Measurements from ENCODE around the gene ITGA8. TPM values are rescaled to one million over a fixed set of nuclear protein-coding genes. Genes with fewer than 3 reads are reported as not detected.

Gene ITGA8
- total and polyA plus RNA-seq, 7 experiments from 2014 or later = not detected

- H3K36me3 Mint-ChIP-seq = no peaks in the 10 kb centered on the region
- CTCF ChIA-PET = no interaction called here
These were observed 227.7 kb downstream of the ITGA8 start for GRCh38 chr10:15491856-15492642.

GRCh38 chr10:15489431-15489830, 230.3 kb downstream of the ITGA8 start:
- Histone ChIP-seq H3K4me3 (ENCODE audit: low read length) (no peak overlapping the region), H3K27ac (ENCODE audit: low read depth, low read length) (no peak overlapping the region), H3K36me3 (ENCODE audit: control insufficient read depth in 2 of 3, insufficient read depth in 3 of 3, low read length in 3 of 3) (no peaks in the 10 kb centered on the region), H3K27me3 (ENCODE audit: control insufficient read depth in 2 of 2, insufficient read depth in 2 of 2, low read length in 2 of 2) (no peaks in the 10 kb centered on the region), H3K9me3 (ENCODE audit: control insufficient read depth in 2 of 3, low read length in 3 of 3) (no peaks in the 10 kb centered on the region), H3K4me1 (ENCODE audit: control insufficient read depth in 2 of 2, insufficient read depth in 2 of 2, low read length in 2 of 2) (no peaks in the 10 kb centered on the region)
- ChIA-PET CTCF (no interaction called here), POLR2A (no interaction called here)
- intact Hi-C loops (cut with micrococcal nuclease) = no loop called here
- H3K9me3 Mint-ChIP-seq = peaks cover 0 to 3% (median 0%) of the 10 kb centered on the region in 11 donors
- DNase-seq (no peak), ATAC-seq (no peak)
- no peaks in the 10 kb centered on the region for H3K36me3 Mint-ChIP-seq
- H3K27me3 Mint-ChIP-seq = peaks cover 2 to 39% (median 21%) of the 10 kb centered on the region in 5 donors
- H3K27ac Mint-ChIP-seq = no peak overlapping the region
- no peak overlapping the region for H3K4me3 Mint-ChIP-seq
- no peaks in the 10 kb centered on the region for H3K4me1 Mint-ChIP-seq

More at GRCh38 chr10:15491856-15492642, 227.7 kb downstream of the ITGA8 start:
- Histone ChIP-seq H3K27ac (ENCODE audit: low read depth, low read length) (no peak overlapping the region), H3K36me3 (ENCODE audit: control insufficient read depth in 2 of 3, insufficient read depth in 3 of 3, low read length in 3 of 3) (no peaks in the 10 kb centered on the region), H3K4me3 (ENCODE audit: low read length) (no peak overlapping the region), H3K4me1 (ENCODE audit: control insufficient read depth in 2 of 2, insufficient read depth in 2 of 2, low read length in 2 of 2) (no peaks in the 10 kb centered on the region), H3K27me3 (ENCODE audit: control insufficient read depth in 2 of 2, insufficient read depth in 2 of 2, low read length in 2 of 2) (no peaks in the 10 kb centered on the region), H3K9me3 (ENCODE audit: control insufficient read depth in 2 of 3, low read length in 3 of 3) (no peaks in the 10 kb centered on the region)
- peaks cover 0 to 3% (median 0%) of the 10 kb centered on the region in 11 donors for H3K9me3 Mint-ChIP-seq
- H3K4me3 Mint-ChIP-seq = no peak overlapping the region
- no peak for ATAC-seq
- H3K4me1 Mint-ChIP-seq = no peaks in the 10 kb centered on the region
- POLR2A ChIA-PET = no interaction called here
- intact Hi-C loops (cut with micrococcal nuclease) = no loop called here
- H3K27ac Mint-ChIP-seq = no peak overlapping the region
- H3K27me3 Mint-ChIP-seq = peaks cover 2 to 45% (median 18%) of the 10 kb centered on the region in 5 donors
- no peak for DNase-seq

- H3K36me3 Mint-ChIP-seq = no peaks in the 10 kb centered on the region
- Histone ChIP-seq H3K4me1 (ENCODE audit: control insufficient read depth in 2 of 2, insufficient read depth in 2 of 2, low read length in 2 of 2) (no peaks in the 10 kb centered on the region), H3K4me3 (ENCODE audit: low read length) (no peak overlapping the region), H3K27me3 (ENCODE audit: control insufficient read depth in 2 of 2, insufficient read depth in 2 of 2, low read length in 2 of 2) (no peaks in the 10 kb centered on the region), H3K36me3 (ENCODE audit: control insufficient read depth in 2 of 3, insufficient read depth in 3 of 3, low read length in 3 of 3) (no peaks in the 10 kb centered on the region), H3K9me3 (ENCODE audit: control insufficient read depth in 2 of 3, low read length in 3 of 3) (no peaks in the 10 kb centered on the region), H3K27ac (ENCODE audit: low read depth, low read length) (no peak overlapping the region)
- no peak for ATAC-seq
- POLR2A ChIA-PET = no interaction called here
- H3K4me1 Mint-ChIP-seq = no peaks in the 10 kb centered on the region
- peaks cover 2 to 57% (median 27%) of the 10 kb centered on the region in 5 donors for H3K27me3 Mint-ChIP-seq
- CTCF ChIA-PET = no interaction called here
- H3K27ac Mint-ChIP-seq = no peak overlapping the region
- no peak overlapping the region for H3K4me3 Mint-ChIP-seq
- intact Hi-C loops (cut with micrococcal nuclease) = no loop called here
- H3K9me3 Mint-ChIP-seq = peaks cover 0 to 3% (median 0%) of the 10 kb centered on the region in 11 donors
- no peak for DNase-seq
These were observed 232.3 kb downstream of the ITGA8 start for GRCh38 chr10:15487376-15487775.

- DNase-seq (no peak), ATAC-seq (no peak)
- Histone ChIP-seq H3K4me3 (ENCODE audit: low read length) (no peak overlapping the region), H3K9me3 (ENCODE audit: control insufficient read depth in 2 of 3, low read length in 3 of 3) (no peaks in the 10 kb centered on the region), H3K27me3 (ENCODE audit: control insufficient read depth in 2 of 2, insufficient read depth in 2 of 2, low read length in 2 of 2) (no peaks in the 10 kb centered on the region), H3K36me3 (ENCODE audit: control insufficient read depth in 2 of 3, insufficient read depth in 3 of 3, low read length in 3 of 3) (no peaks in the 10 kb centered on the region), H3K4me1 (ENCODE audit: control insufficient read depth in 2 of 2, insufficient read depth in 2 of 2, low read length in 2 of 2) (no peaks in the 10 kb centered on the region), H3K27ac (ENCODE audit: low read depth, low read length) (no peak overlapping the region)
- H3K4me3 Mint-ChIP-seq = no peak overlapping the region
- H3K9me3 Mint-ChIP-seq = peaks cover 0 to 4% (median 0%) of the 10 kb centered on the region in 11 donors
- no peaks in the 10 kb centered on the region for H3K36me3 Mint-ChIP-seq
- POLR2A ChIA-PET = no interaction called here
- H3K4me1 Mint-ChIP-seq = no peaks in the 10 kb centered on the region
- CTCF ChIA-PET = no interaction called here
- peaks cover 2 to 60% (median 31%) of the 10 kb centered on the region in 5 donors for H3K27me3 Mint-ChIP-seq
- intact Hi-C loops (cut with micrococcal nuclease) = no loop called here
- H3K27ac Mint-ChIP-seq = no peak overlapping the region
These were observed 233.3 kb downstream of the ITGA8 start for GRCh38 chr10:15486404-15486803.

- Mint-ChIP-seq H3K27ac (no peak overlapping the region), H3K27me3 (peaks cover 2 to 66% (median 34%) of the 10 kb centered on the region in 5 donors), H3K36me3 (no peaks in the 10 kb centered on the region), H3K4me1 (no peaks in the 10 kb centered on the region), H3K4me3 (no peak overlapping the region), H3K9me3 (peaks cover 0 to 4% (median 0%) of the 10 kb centered on the region in 11 donors)
- CTCF ChIA-PET = no interaction called here
- H3K27ac ChIP-seq (ENCODE audit: low read depth, low read length) = no peak overlapping the region
- no peaks in the 10 kb centered on the region for H3K4me1 ChIP-seq (ENCODE audit: control insufficient read depth in 2 of 2, insufficient read depth in 2 of 2, low read length in 2 of 2)
- DNase-seq = no peak
- intact Hi-C loops (cut with micrococcal nuclease) = no loop called here
- POLR2A ChIA-PET = no interaction called here
- H3K4me3 ChIP-seq (ENCODE audit: low read length) = no peak overlapping the region
- H3K36me3 ChIP-seq (ENCODE audit: control insufficient read depth in 2 of 3, insufficient read depth in 3 of 3, low read length in 3 of 3) = no peaks in the 10 kb centered on the region
- no peaks in the 10 kb centered on the region for H3K9me3 ChIP-seq (ENCODE audit: control insufficient read depth in 2 of 3, low read length in 3 of 3)
- H3K27me3 ChIP-seq (ENCODE audit: control insufficient read depth in 2 of 2, insufficient read depth in 2 of 2, low read length in 2 of 2) = no peaks in the 10 kb centered on the region
- no peak for ATAC-seq
These were observed 233.9 kb downstream of the ITGA8 start for GRCh38 chr10:15485684-15486316.

- CTCF ChIA-PET = no interaction called here
- no peaks in the 10 kb centered on the region for H3K4me1 Mint-ChIP-seq
These were observed 234.7 kb downstream of the ITGA8 start for GRCh38 chr10:15485027-15485426.

GRCh38 chr10:15484128-15484527, 235.6 kb downstream of the ITGA8 start:
- Histone ChIP-seq H3K27me3 (ENCODE audit: control insufficient read depth in 2 of 2, insufficient read depth in 2 of 2, low read length in 2 of 2) (no peaks in the 10 kb centered on the region), H3K9me3 (ENCODE audit: control insufficient read depth in 2 of 3, low read length in 3 of 3) (no peaks in the 10 kb centered on the region), H3K36me3 (ENCODE audit: control insufficient read depth in 2 of 3, insufficient read depth in 3 of 3, low read length in 3 of 3) (no peaks in the 10 kb centered on the region), H3K27ac (ENCODE audit: low read depth, low read length) (no peak overlapping the region), H3K4me1 (ENCODE audit: control insufficient read depth in 2 of 2, insufficient read depth in 2 of 2, low read length in 2 of 2) (no peaks in the 10 kb centered on the region), H3K4me3 (ENCODE audit: low read length) (no peak overlapping the region)
- Mint-ChIP-seq H3K36me3 (no peaks in the 10 kb centered on the region), H3K27me3 (peaks cover 2 to 66% (median 37%) of the 10 kb centered on the region in 5 donors), H3K4me1 (no peaks in the 10 kb centered on the region), H3K9me3 (peaks cover 0 to 4% (median 0%) of the 10 kb centered on the region in 11 donors), H3K27ac (no peak overlapping the region), H3K4me3 (no peak overlapping the region)
- CTCF ChIA-PET = no interaction called here
- ATAC-seq (no peak), DNase-seq (no peak)
- intact Hi-C loops (cut with micrococcal nuclease) = no loop called here
- POLR2A ChIA-PET = no interaction called here

More at GRCh38 chr10:15485027-15485426, 234.7 kb downstream of the ITGA8 start:
- ATAC-seq (no peak), DNase-seq (no peak)
- Mint-ChIP-seq H3K4me3 (no peak overlapping the region), H3K27me3 (peaks cover 2 to 68% (median 36%) of the 10 kb centered on the region in 5 donors), H3K36me3 (no peaks in the 10 kb centered on the region), H3K27ac (no peak overlapping the region), H3K9me3 (peaks cover 0 to 4% (median 0%) of the 10 kb centered on the region in 11 donors)
- H3K4me1 ChIP-seq (ENCODE audit: control insufficient read depth in 2 of 2, insufficient read depth in 2 of 2, low read length in 2 of 2) = no peaks in the 10 kb centered on the region
- no peaks in the 10 kb centered on the region for H3K36me3 ChIP-seq (ENCODE audit: control insufficient read depth in 2 of 3, insufficient read depth in 3 of 3, low read length in 3 of 3)
- no peaks in the 10 kb centered on the region for H3K27me3 ChIP-seq (ENCODE audit: control insufficient read depth in 2 of 2, insufficient read depth in 2 of 2, low read length in 2 of 2)
- no peak overlapping the region for H3K27ac ChIP-seq (ENCODE audit: low read depth, low read length)
- POLR2A ChIA-PET = no interaction called here
- no peak overlapping the region for H3K4me3 ChIP-seq (ENCODE audit: low read length)
- intact Hi-C loops (cut with micrococcal nuclease) = no loop called here
- H3K9me3 ChIP-seq (ENCODE audit: control insufficient read depth in 2 of 3, low read length in 3 of 3) = no peaks in the 10 kb centered on the region
